Subcutaneous abdominal adipose tissue (tissue), 5 donors: ENCODE measurements around the gene SWT1.
"Not testable (repeated sequence)": the region's sequence is repeated elsewhere in the genome, so short reads cannot be mapped to it uniquely, and the experiment has no call there.

ENCODE experiments used
- H3K27ac ChIP-seq: one replicate; pipeline ENCODE4 v1.7.0; 2013; ENCODE audit warnings: low read depth, mild to moderate bottlenecking, inconsistent platforms, low read length, moderate library complexity
- H3K27me3 ChIP-seq, 5 donors: one replicate each; pipeline ENCODE4 v1.7.0; 2013; ENCODE audit warnings: low read length in 5 of 5, inconsistent platforms in 1 of 5; ENCODE audit not compliant: control insufficient read depth in 5 of 5, insufficient read depth in 4 of 5
- H3K36me3 ChIP-seq, 5 donors: one replicate each; pipeline ENCODE4 v1.7.0; 2013; ENCODE audit warnings: low read length in 5 of 5; ENCODE audit not compliant: control insufficient read depth in 5 of 5, insufficient read depth in 5 of 5
- H3K4me1 ChIP-seq, 5 donors: one replicate each; pipeline ENCODE4 v1.7.0; 2013; ENCODE audit warnings: low read length in 5 of 5, mild to moderate bottlenecking in 3 of 5, moderate library complexity in 1 of 5; ENCODE audit not compliant: control insufficient read depth in 5 of 5, insufficient read depth in 5 of 5
- H3K4me3 ChIP-seq, 5 donors: one replicate each; pipeline ENCODE4 v1.7.0; 2013; ENCODE audit warnings: low read length in 5 of 5, low read depth in 1 of 5
- H3K9ac ChIP-seq, 5 donors: one replicate each; pipeline ENCODE4 v1.7.0; 2013; ENCODE audit warnings: low read length in 5 of 5, mild to moderate bottlenecking in 4 of 5, moderate library complexity in 3 of 5
- H3K9me3 ChIP-seq, 5 donors: one replicate each; pipeline ENCODE4 v1.7.0; 2013; ENCODE audit warnings: low read length in 5 of 5; ENCODE audit not compliant: control insufficient read depth in 5 of 5
- donor health status: healthy.
- donor health status: healthy.
- donor health status: healthy.
- donor health status: healthy.
- donor health status: healthy.

Gene SWT1

GRCh38 chr1:185241127-185241526, 84.2 kb downstream of the SWT1 start:
- no peak overlapping the region for H3K27ac ChIP-seq
- no peaks in the 10 kb centered on the region for H3K9me3 ChIP-seq
- no peaks in the 10 kb centered on the region for H3K27me3 ChIP-seq

GRCh38 chr1:185244015-185244747, 87.2 kb downstream of the SWT1 start:
- H3K9me3 ChIP-seq, result no peaks in the 10 kb centered on the region
- H3K4me1 ChIP-seq, result no peaks in the 10 kb centered on the region
- H3K27ac ChIP-seq, result no peak overlapping the region
- no peak overlapping the region for H3K4me3 ChIP-seq
- no peaks in the 10 kb centered on the region for H3K36me3 ChIP-seq
- no peaks in the 10 kb centered on the region for H3K27me3 ChIP-seq
- H3K9ac ChIP-seq, result no peak overlapping the region

More at GRCh38 chr1:185241127-185241526, 84.2 kb downstream of the SWT1 start:
- H3K4me3 ChIP-seq, result no peak overlapping the region
- H3K36me3 ChIP-seq, result no peaks in the 10 kb centered on the region
- no peak overlapping the region for H3K9ac ChIP-seq
- no peaks in the 10 kb centered on the region for H3K4me1 ChIP-seq

- Histone ChIP-seq H3K27me3 (no peaks in the 10 kb centered on the region), H3K4me1 (no peaks in the 10 kb centered on the region), H3K9me3 (no peaks in the 10 kb centered on the region), H3K9ac (no peak overlapping the region), H3K36me3 (no peaks in the 10 kb centered on the region), H3K27ac (no peak overlapping the region), H3K4me3 (no peak overlapping the region)
These were observed 88.5 kb downstream of the SWT1 start for GRCh38 chr1:185245466-185245865.

GRCh38 chr1:185249563-185249962, 92.6 kb downstream of the SWT1 start:
- Histone ChIP-seq H3K27me3 (no peaks in the 10 kb centered on the region), H3K4me3 (no peak overlapping the region), H3K36me3 (no peaks in the 10 kb centered on the region), H3K9me3 (no peaks in the 10 kb centered on the region), H3K9ac (no peak overlapping the region), H3K4me1 (no peaks in the 10 kb centered on the region), H3K27ac (no peak overlapping the region)

GRCh38 chr1:185250063-185250462, 93.1 kb downstream of the SWT1 start:
- Histone ChIP-seq H3K36me3 (no peaks in the 10 kb centered on the region), H3K27ac (no peak overlapping the region), H3K9ac (no peak overlapping the region), H3K4me3 (no peak overlapping the region), H3K4me1 (no peaks in the 10 kb centered on the region), H3K9me3 (no peaks in the 10 kb centered on the region), H3K27me3 (no peaks in the 10 kb centered on the region)

- H3K27ac ChIP-seq, H3K4me1 ChIP-seq, H3K36me3 ChIP-seq, H3K9me3 ChIP-seq, H3K27me3 ChIP-seq, H3K9ac ChIP-seq, H3K4me3 ChIP-seq: not testable (repeated sequence)
These were observed 95.0 kb downstream of the SWT1 start for GRCh38 chr1:185251928-185252327.

- not testable (repeated sequence) for H3K4me1 ChIP-seq, H3K9me3 ChIP-seq, H3K27me3 ChIP-seq
These were observed 95.4 kb downstream of the SWT1 start for GRCh38 chr1:185252404-185252803.

GRCh38 chr1:185255595-185255994, 98.6 kb downstream of the SWT1 start:
- not testable (repeated sequence) for H3K4me1 ChIP-seq, H3K36me3 ChIP-seq, H3K27me3 ChIP-seq, H3K9me3 ChIP-seq, H3K27ac ChIP-seq, H3K9ac ChIP-seq, H3K4me3 ChIP-seq

More at GRCh38 chr1:185252404-185252803, 95.4 kb downstream of the SWT1 start:
- not testable (repeated sequence) for H3K9ac ChIP-seq, H3K27ac ChIP-seq, H3K4me3 ChIP-seq, H3K36me3 ChIP-seq

- not testable (repeated sequence) for H3K9me3 ChIP-seq, H3K27me3 ChIP-seq, H3K27ac ChIP-seq, H3K4me1 ChIP-seq, H3K36me3 ChIP-seq, H3K4me3 ChIP-seq, H3K9ac ChIP-seq
These were observed 100.4 kb downstream of the SWT1 start for GRCh38 chr1:185257116-185257949.

- no peaks in the 10 kb centered on the region for H3K9me3 ChIP-seq
- no peaks in the 10 kb centered on the region for H3K4me1 ChIP-seq
- H3K9ac ChIP-seq, result no peak overlapping the region
- H3K27ac ChIP-seq, result no peak overlapping the region
- no peaks in the 10 kb centered on the region for H3K36me3 ChIP-seq
- no peak overlapping the region for H3K4me3 ChIP-seq
- no peaks in the 10 kb centered on the region for H3K27me3 ChIP-seq
These were observed 100.9 kb downstream of the SWT1 start for GRCh38 chr1:185257950-185258208.
